Measurements from ENCODE around the gene RABGAP1L. TPM values are rescaled to one million over a fixed set of nuclear protein-coding genes. Genes with fewer than 3 reads are reported as not detected.

RABGAP1L gene
- total and polyA plus RNA-seq, 2 of the 4 experiments (the other 2 are of a cell fraction): 7.9 to 26.7 TPM

DNA sequence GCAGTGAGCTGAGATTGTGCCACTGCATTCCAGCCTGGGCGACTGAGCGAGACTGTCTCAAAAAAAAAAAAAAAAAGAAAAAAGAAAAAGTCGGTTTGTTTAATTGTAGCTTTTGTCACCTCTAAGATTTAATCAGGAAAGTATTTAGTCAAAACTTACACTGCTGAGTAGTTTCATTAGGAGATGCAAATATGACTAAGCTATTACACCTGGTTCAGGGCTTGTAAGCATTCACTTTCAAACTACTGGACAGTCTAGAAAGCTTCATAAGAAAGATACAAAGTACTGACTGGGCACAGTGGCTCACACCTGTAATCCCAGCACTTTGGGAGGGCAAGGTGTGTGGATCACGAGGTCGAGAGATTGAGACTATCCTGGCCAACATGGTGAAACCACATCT, 764.5 kb downstream of the RABGAP1L start:
- Histone ChIP-seq H2AK5ac (ENCODE audit: low read depth, low read length) (no peak overlapping the region), H2BK5ac (ENCODE audit: low read depth, low read length, poor library complexity, severe bottlenecking) (no peak overlapping the region), H3K79me1 (ENCODE audit: low read depth in 1 of 2, low read length in 2 of 2) (no peaks in the 10 kb centered on the region), H3K9me1 (ENCODE audit: insufficient read depth, low read length) (0 out of 2 replicates have a peak, but pooled peaks cover 3% of the 10 kb centered on the region), H2AK9ac (replicated peaks; ENCODE audit: low read depth, low read length, poor library complexity) (no peak overlapping the region), H4K91ac (ENCODE audit: insufficient read depth, low read depth, low read length) (no peak overlapping the region), H4K8ac (ENCODE audit: low read depth in 2 of 2, low read length in 2 of 2) (no peak overlapping the region), H3K27ac (ENCODE audit: insufficient read depth, low read length) (no peak overlapping the region), H3K4me1 (ENCODE audit: control insufficient read depth, insufficient read depth, low read length) (no peaks in the 10 kb centered on the region), H3K56ac (ENCODE audit: extremely low read depth, insufficient read depth, low read length) (no peak overlapping the region), H3K36me3 (ENCODE audit: control insufficient read depth, insufficient read depth, low read length) (no peaks in the 10 kb centered on the region), H2BK15ac (ENCODE audit: low read depth, low read length) (no peak overlapping the region), H3K9me3 (ENCODE audit: control insufficient read depth, insufficient read depth, low read length) (no peaks in the 10 kb centered on the region), H4K20me1 (ENCODE audit: insufficient read depth, low read length) (no peaks in the 10 kb centered on the region), H3K9ac (ENCODE audit: low read depth, low read length) (no peak overlapping the region), H3K23ac (ENCODE audit: low read depth, low read length) (no peak overlapping the region), H2BK20ac (ENCODE audit: low read depth, low read length) (no peak overlapping the region), H3K4me3 (ENCODE audit: insufficient read depth, low read depth, low read length) (no peak overlapping the region), H4K5ac (ENCODE audit: low read depth, low read length) (no peak overlapping the region), H3K4ac (ENCODE audit: low read depth, low read length) (no peak overlapping the region), H2AFZ (replicated peaks; ENCODE audit: low read length, poor library complexity) (no peak overlapping the region), H3K27me3 (ENCODE audit: control insufficient read depth, insufficient read depth, low read length) (no peaks in the 10 kb centered on the region), H2BK120ac (ENCODE audit: low read depth, low read length) (no peak overlapping the region), H3K4me2 (ENCODE audit: low read depth, low read length) (no peak overlapping the region), H3K14ac (replicated peaks; ENCODE audit: low read depth, low read length) (no peak overlapping the region), H3K18ac (ENCODE audit: low read depth, low read length) (no peak overlapping the region)
- TF ChIP-seq MXI1 (IDR thresholded peaks at IDR 0.05; ENCODE audit: borderline replicate concordance, low read depth, low read length) (no peak), MAFK (IDR thresholded peaks at IDR 0.05; ENCODE audit: low read depth, low read length) (no peak)
- TF ChIP-seq, protein P1, sequence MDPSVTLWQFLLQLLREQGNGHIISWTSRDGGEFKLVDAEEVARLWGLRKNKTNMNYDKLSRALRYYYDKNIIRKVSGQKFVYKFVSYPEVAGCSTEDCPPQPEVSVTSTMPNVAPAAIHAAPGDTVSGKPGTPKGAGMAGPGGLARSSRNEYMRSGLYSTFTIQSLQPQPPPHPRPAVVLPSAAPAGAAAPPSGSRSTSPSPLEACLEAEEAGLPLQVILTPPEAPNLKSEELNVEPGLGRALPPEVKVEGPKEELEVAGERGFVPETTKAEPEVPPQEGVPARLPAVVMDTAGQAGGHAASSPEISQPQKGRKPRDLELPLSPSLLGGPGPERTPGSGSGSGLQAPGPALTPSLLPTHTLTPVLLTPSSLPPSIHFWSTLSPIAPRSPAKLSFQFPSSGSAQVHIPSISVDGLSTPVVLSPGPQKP (IDR thresholded peaks at IDR 0.05; ENCODE audit: borderline replicate concordance, low read depth, low read length): no peak
- TF ChIP-seq, protein P2, sequence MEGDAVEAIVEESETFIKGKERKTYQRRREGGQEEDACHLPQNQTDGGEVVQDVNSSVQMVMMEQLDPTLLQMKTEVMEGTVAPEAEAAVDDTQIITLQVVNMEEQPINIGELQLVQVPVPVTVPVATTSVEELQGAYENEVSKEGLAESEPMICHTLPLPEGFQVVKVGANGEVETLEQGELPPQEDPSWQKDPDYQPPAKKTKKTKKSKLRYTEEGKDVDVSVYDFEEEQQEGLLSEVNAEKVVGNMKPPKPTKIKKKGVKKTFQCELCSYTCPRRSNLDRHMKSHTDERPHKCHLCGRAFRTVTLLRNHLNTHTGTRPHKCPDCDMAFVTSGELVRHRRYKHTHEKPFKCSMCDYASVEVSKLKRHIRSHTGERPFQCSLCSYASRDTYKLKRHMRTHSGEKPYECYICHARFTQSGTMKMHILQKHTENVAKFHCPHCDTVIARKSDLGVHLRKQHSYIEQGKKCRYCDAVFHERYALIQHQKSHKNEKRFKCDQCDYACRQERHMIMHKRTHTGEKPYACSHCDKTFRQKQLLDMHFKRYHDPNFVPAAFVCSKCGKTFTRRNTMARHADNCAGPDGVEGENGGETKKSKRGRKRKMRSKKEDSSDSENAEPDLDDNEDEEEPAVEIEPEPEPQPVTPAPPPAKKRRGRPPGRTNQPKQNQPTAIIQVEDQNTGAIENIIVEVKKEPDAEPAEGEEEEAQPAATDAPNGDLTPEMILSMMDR (conservative IDR thresholded peaks at IDR 0.05; ENCODE audit: low read depth, low read length): no peak
- in situ Hi-C loops (cut with MboI; ENCODE audit: low sequenced_read_pairs) (no loop called here), dilution Hi-C loops (cut with HindIII; ENCODE audit: low sequenced_read_pairs, unreplicated experiment) (no loop called here), intact Hi-C loops (cut with micrococcal nuclease) (no loop called here)
- DNase-seq (no peak), ATAC-seq (ENCODE audit: low read depth) (no peak)
- no CpG with 5 or more reads among the region's 5 CpGs for WGBS, 2 experiments (ENCODE audit: extremely low coverage in 2 of 2, insufficient read length in 1 of 2)
- no TSS peak for BruUV-seq (replicated peaks)
- POLR2A ChIA-PET (ENCODE audit: unreplicated experiment): no interaction called here
- CTCF ChIA-PET: no interaction called here
